GM12878 (cell line): Measurements from ENCODE around the gene TGFBR1. TPM values are rescaled to one million over a fixed set of nuclear protein-coding genes. Genes with fewer than 3 reads are reported as not detected.

Experiments used
- ATAC-seq: fragments of 200-7000 bp; cut with Tn5 transposase; 3 replicates; pipeline ENCODE4 v1.9.1; 2020; ENCODE audit warnings: mild to moderate bottlenecking, moderate library complexity
- BruUV-seq: library from RNA; stranded (reverse); fragments of 400-500 nt; replicated peaks from 2 replicates; lab custom pipeline; 2021; lab: Mats Ljungman, UMichigan
- CTCF ChIA-PET: fragments of 300-600 bp; sonication (Branson Sonifier 250); formaldehyde crosslinking; extraction: SDS; loops from one replicate; lab custom pipeline; 2021; ENCODE audit warnings: inconsistent platforms; lab: Yijun Ruan, JAX
- POLR2A ChIA-PET: fragments of 350-600 bp; formaldehyde crosslinking; extraction: SDS; loops from one replicate; lab custom pipeline; 2021; ENCODE audit warnings: inconsistent platforms; lab: Charles Lee
- RAD21 ChIA-PET: fragments of 300-600 bp; sonication (Branson Sonifier 250); formaldehyde crosslinking; loops from one replicate; lab custom pipeline; 2023; ENCODE audit warnings: antibody characterized with exemption; ENCODE audit not compliant: unreplicated experiment; lab: Charles Lee
- SMC1A ChIA-PET: fragments of 300-600 bp; sonication (Branson Sonifier 250); formaldehyde crosslinking; loops from one replicate; lab custom pipeline; 2023; ENCODE audit not compliant: unreplicated experiment, uncharacterized antibody; lab: Charles Lee
- DNase-seq: peaks from one replicate; pipeline ENCODE4 v3.0.0-alpha.2; 2011; ENCODE audit warnings: low read depth, low spot score
- FAIRE-seq: peaks from 3 replicates; lab custom pipeline; 2011; peaks lifted over from hg19 to GRCh38; lab: Jason Lieb, UNC
- H2AFZ ChIP-seq: 2 replicates; pipeline ENCODE4 v1.6.0; 2011; ENCODE audit warnings: low read depth, low read length, control low read depth; ENCODE audit not compliant: control insufficient read depth
- H3K27ac ChIP-seq: 2 replicates; pipeline ENCODE4 v1.5.1; 2011; ENCODE audit warnings: control low read depth; ENCODE audit not compliant: control insufficient read depth, insufficient read depth
- H3K27me3 ChIP-seq, 2 experiments: replicated peaks in 1 of 2; 2 replicates each; pipeline versions ENCODE4 v1.6.0 to v1.6.1; 2011; ENCODE audit warnings: low read length in 1 of 2; ENCODE audit not compliant: control insufficient read depth in 2 of 2, insufficient read depth in 2 of 2
- H3K36me3 ChIP-seq, 2 experiments: 2 replicates each; pipeline ENCODE4 v1.5.1; 2011; ENCODE audit warnings: low read length in 1 of 2; ENCODE audit not compliant: control insufficient read depth in 2 of 2, insufficient read depth in 2 of 2
- H3K4me1 ChIP-seq: 2 replicates; pipeline ENCODE4 v1.6.1; 2011; ENCODE audit warnings: mild to moderate bottlenecking, low read length, moderate library complexity, mixed read lengths; ENCODE audit not compliant: control insufficient read depth, insufficient read depth
- H3K4me2 ChIP-seq: 2 replicates; pipeline ENCODE4 v1.6.0; 2011; ENCODE audit warnings: control low read depth; ENCODE audit not compliant: control insufficient read depth, insufficient read depth
- H3K4me3 ChIP-seq: fragments of 200-600 bp; sonication (generic); 2 replicates; pipeline ENCODE4 v1.5.1; 2016
- H3K79me2 ChIP-seq: 2 replicates; pipeline ENCODE4 v1.6.0; 2011; ENCODE audit warnings: low read length; ENCODE audit not compliant: control insufficient read depth, insufficient read depth
- H3K9ac ChIP-seq: 2 replicates; pipeline ENCODE4 v1.8.0; 2011; ENCODE audit warnings: low read length, control low read depth, mixed read lengths; ENCODE audit not compliant: control insufficient read depth, insufficient read depth
- H3K9me3 ChIP-seq: replicated peaks from 3 replicates; pipeline ENCODE4 v1.5.1; 2011; ENCODE audit warnings: mild to moderate bottlenecking, low read length; ENCODE audit not compliant: control insufficient read depth, insufficient read depth
- H4K20me1 ChIP-seq: 2 replicates; pipeline ENCODE4 v1.6.0; 2011; ENCODE audit not compliant: control insufficient read depth, insufficient read depth
- CREB1 ChIP-seq: IDR thresholded peaks from 2 replicates; pipeline ENCODE4 v1.6.1; 2012; ENCODE audit warnings: low read depth, mild to moderate bottlenecking, inconsistent platforms
- HSF1 ChIP-seq: fragments of 150-350 bp; IDR thresholded peaks from 2 replicates; pipeline ENCODE4 v1.6.1; 2014; ENCODE audit warnings: mild to moderate bottlenecking, low read depth, low read length
- KLF5 ChIP-seq: fragments of 450-650 bp; IDR thresholded peaks from 2 replicates; pipeline ENCODE4 v1.6.1; 2014; ENCODE audit warnings: mild to moderate bottlenecking; ENCODE audit not compliant: partially characterized antibody
- MEF2B ChIP-seq: fragments of 450-650 bp; IDR thresholded peaks from 2 replicates; pipeline ENCODE4 v1.6.1; 2018; ENCODE audit warnings: mild to moderate bottlenecking, moderate library complexity; ENCODE audit not compliant: partially characterized antibody, poor library complexity, severe bottlenecking
- MYB ChIP-seq: fragments of 150-350 bp; IDR thresholded peaks from 2 replicates; pipeline ENCODE4 v1.6.1; 2014; ENCODE audit warnings: mild to moderate bottlenecking, low read depth, low read length, borderline replicate concordance
- MYC ChIP-seq: IDR thresholded peaks from 2 replicates; pipeline ENCODE4 v1.6.1; 2011; ENCODE audit warnings: mild to moderate bottlenecking, low read length, moderate library complexity, inconsistent platforms; ENCODE audit not compliant: insufficient read depth, insufficient replicate concordance, insufficient read length, severe bottlenecking
- NBN ChIP-seq: fragments of 450-650 bp; IDR thresholded peaks from 2 replicates; pipeline ENCODE4 v1.6.1; 2016
- NFIC ChIP-seq: IDR thresholded peaks from 2 replicates; pipeline ENCODE4 v1.6.1; 2012; ENCODE audit warnings: low read depth, mild to moderate bottlenecking, inconsistent platforms, low read length, moderate library complexity
- NRF1 ChIP-seq: conservative IDR thresholded peaks from 2 replicates; pipeline ENCODE4 v1.6.1; 2011; ENCODE audit warnings: mild to moderate bottlenecking, low read depth, low read length, improper control_type of control experiment
- PML ChIP-seq: IDR thresholded peaks from 2 replicates; pipeline ENCODE4 v1.6.1; 2012; ENCODE audit warnings: low read length, inconsistent platforms
- POLR2AphosphoS5 ChIP-seq: IDR thresholded peaks from 2 replicates; pipeline ENCODE4 v1.6.1; 2011; ENCODE audit warnings: mild to moderate bottlenecking, low read length, inconsistent platforms
- POU2F2 ChIP-seq: IDR thresholded peaks from 3 replicates; pipeline ENCODE4 v1.6.1; 2011; ENCODE audit warnings: low read depth, mild to moderate bottlenecking, low read length, borderline replicate concordance
- RAD51 ChIP-seq: fragments of 450-650 bp; IDR thresholded peaks from 2 replicates; pipeline ENCODE4 v1.6.1; 2016; ENCODE audit warnings: moderate library complexity, mild to moderate bottlenecking, inconsistent platforms
- SREBF2 ChIP-seq: IDR thresholded peaks from 2 replicates; pipeline ENCODE4 v1.6.1; 2012; ENCODE audit warnings: mild to moderate bottlenecking, low read length
- TBL1XR1 ChIP-seq: IDR thresholded peaks from 2 replicates; pipeline ENCODE4 v1.6.1; 2012; ENCODE audit warnings: low read depth, low read length, improper control_type of control experiment
- WGBS: methylation state at CpG from one replicate; pipeline ENCODE4 v1.1.6; 2016; ENCODE audit warnings: low lambda C conversion rate; ENCODE audit not compliant: insufficient replicate concordance, insufficient coverage; ENCODE audit errors: missing lambda C conversion rate; 5-methylcytosine and 5-hydroxymethylcytosine counted together
- in situ Hi-C: fragments of 300-500 bp; cut with MboI; formaldehyde crosslinking; loops from 9 replicates; pipeline ENCODE4 v1.14.3; 2018; ENCODE audit warnings: mixed read lengths
- intact Hi-C: fragments of 100-400 bp; cut with micrococcal nuclease; formaldehyde crosslinking; loops from one replicate; pipeline ENCODE4 v1.14.2; 2022; ENCODE audit not compliant: unreplicated experiment
- polyA plus RNA-seq, 11 experiments: library from polyadenylated mRNA; depleted of rRNA in 4 of 11; unstranded in 6 of 11; stranded (reverse) in 5 of 11; fragments of >200 nt; fragmentation: Nextera tagmentation in 4 of 11; fragmentation: Illumina TruSeq in 1 of 11; extraction: Ambion mirVana in 4 of 11; extraction: Trizol in 1 of 11; gene quantifications; 1 replicate in 1 of 11; 2 replicates in 10 of 11; pipeline versions ENCODE4 v1.2.1 to v1.2.3, GENCODE V29; 2011 to 2016; ENCODE audit warnings: inconsistent platforms in 2 of 11, missing spikeins in 2 of 11, low read depth in 1 of 11
- total RNA-seq, 4 experiments: library from RNA; depleted of rRNA in 3 of 4; stranded (reverse); fragments of >200 nt in 3 of 4; fragmentation: Illumina TruSeq in 1 of 4; extraction: Trizol in 1 of 4; gene quantifications; 2 replicates each; pipeline versions ENCODE4 v1.2.1 to v1.2.3, GENCODE V29; 2013 to 2021
- TF ChIP-seq, protein P1 (sequence below): fragments of 450-650 bp; IDR thresholded peaks from 2 replicates; pipeline ENCODE4 v1.6.1; 2017; ENCODE audit warnings: mild to moderate bottlenecking, low read depth, inconsistent platforms; ENCODE audit not compliant: poor library complexity, severe bottlenecking
- TF ChIP-seq, protein P2 (sequence below): IDR thresholded peaks from 2 replicates; pipeline ENCODE4 v1.6.1; 2011; ENCODE audit warnings: borderline replicate concordance, low read depth, mild to moderate bottlenecking, moderate library complexity, low read length; ENCODE audit not compliant: insufficient read depth, poor library complexity, severe bottlenecking

The TGFBR1 gene
- total and polyA plus RNA-seq, 10 of the 15 experiments (the other 5 are each of a cell fraction or from before 2014, with no cell fraction given): 2.9 to 27.2 (median 16.6) TPM

DNA sequence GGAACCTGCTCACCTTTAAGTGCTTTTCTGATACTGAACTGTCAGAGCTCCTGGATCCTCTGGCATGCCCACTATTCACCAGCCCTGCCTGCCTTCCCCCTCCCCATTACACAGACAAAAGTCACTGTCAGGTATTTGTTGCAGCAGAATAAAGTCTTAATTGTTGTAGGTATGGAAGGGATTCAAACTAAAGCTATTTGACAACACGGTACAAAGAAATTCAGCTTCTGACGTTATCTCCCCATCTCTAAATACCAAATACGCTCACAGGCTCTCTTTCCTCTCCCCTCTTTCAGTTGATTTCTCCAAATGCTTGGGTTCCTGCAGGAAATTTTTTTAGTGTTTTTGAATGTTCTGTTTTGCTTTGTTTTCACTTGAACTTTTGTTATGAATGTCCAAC, 9.3 kb upstream of the TGFBR1 start:
- no peaks in the 10 kb centered on the region for H3K36me3 ChIP-seq
- no peaks in the 10 kb centered on the region for H3K79me2 ChIP-seq
- DNase-seq (no peak), FAIRE-seq (no peak), ATAC-seq (no peak)
- ChIA-PET RAD21 (no interaction called here), CTCF (interaction anchor here (0.7 kb wide), 1 partner anchor 439 kb away, joined by 3 read pairs; no protein-coding TSS in a partner anchor), SMC1A (interaction anchor here (1.2 to 1.6 kb wide), 2 partner anchors 8 to 14 kb away, joined by 3 to 8 read pairs; no protein-coding TSS in a partner anchor), POLR2A (no interaction called here)
- no peaks in the 10 kb centered on the region for H4K20me1 ChIP-seq
- in situ Hi-C loops (no loop called here), intact Hi-C loops (no loop called here)
- no peak overlapping the region for H3K4me2 ChIP-seq
- H3K9ac ChIP-seq: no peak overlapping the region
- H3K27me3 ChIP-seq: no peaks in the 10 kb centered on the region; a peak in 1 of 4 replicates
- no peaks in the 10 kb centered on the region for H3K9me3 ChIP-seq
- BruUV-seq: no TSS peak
- H3K4me1 ChIP-seq: no peaks in the 10 kb centered on the region
- H2AFZ ChIP-seq: no peak overlapping the region
- H3K4me3 ChIP-seq: no peak overlapping the region
- no peak overlapping the region for H3K27ac ChIP-seq
- WGBS: 73% methylated on average over 3 of the region's 3 CpGs
- TF ChIP-seq CREB1 (no peak), POLR2AphosphoS5 (no peak), POU2F2 (no peak), NFIC (no peak), MYC (no peak), PML (no peak), RAD51 (no peak), HSF1 (no peak), MYB (no peak), NBN (no peak), KLF5 (no peak), NRF1 (no peak), SREBF2 (no peak), MEF2B (no peak), TBL1XR1 (no peak)
- TF ChIP-seq, protein P1, sequence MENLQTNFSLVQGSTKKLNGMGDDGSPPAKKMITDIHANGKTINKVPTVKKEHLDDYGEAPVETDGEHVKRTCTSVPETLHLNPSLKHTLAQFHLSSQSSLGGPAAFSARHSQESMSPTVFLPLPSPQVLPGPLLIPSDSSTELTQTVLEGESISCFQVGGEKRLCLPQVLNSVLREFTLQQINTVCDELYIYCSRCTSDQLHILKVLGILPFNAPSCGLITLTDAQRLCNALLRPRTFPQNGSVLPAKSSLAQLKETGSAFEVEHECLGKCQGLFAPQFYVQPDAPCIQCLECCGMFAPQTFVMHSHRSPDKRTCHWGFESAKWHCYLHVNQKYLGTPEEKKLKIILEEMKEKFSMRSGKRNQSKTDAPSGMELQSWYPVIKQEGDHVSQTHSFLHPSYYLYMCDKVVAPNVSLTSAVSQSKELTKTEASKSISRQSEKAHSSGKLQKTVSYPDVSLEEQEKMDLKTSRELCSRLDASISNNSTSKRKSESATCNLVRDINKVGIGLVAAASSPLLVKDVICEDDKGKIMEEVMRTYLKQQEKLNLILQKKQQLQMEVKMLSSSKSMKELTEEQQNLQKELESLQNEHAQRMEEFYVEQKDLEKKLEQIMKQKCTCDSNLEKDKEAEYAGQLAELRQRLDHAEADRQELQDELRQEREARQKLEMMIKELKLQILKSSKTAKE: no peak
- TF ChIP-seq, protein P2, sequence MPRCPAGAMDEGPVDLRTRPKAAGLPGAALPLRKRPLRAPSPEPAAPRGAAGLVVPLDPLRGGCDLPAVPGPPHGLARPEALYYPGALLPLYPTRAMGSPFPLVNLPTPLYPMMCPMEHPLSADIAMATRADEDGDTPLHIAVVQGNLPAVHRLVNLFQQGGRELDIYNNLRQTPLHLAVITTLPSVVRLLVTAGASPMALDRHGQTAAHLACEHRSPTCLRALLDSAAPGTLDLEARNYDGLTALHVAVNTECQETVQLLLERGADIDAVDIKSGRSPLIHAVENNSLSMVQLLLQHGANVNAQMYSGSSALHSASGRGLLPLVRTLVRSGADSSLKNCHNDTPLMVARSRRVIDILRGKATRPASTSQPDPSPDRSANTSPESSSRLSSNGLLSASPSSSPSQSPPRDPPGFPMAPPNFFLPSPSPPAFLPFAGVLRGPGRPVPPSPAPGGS: no peak
